Calu3 (cell line): ENCODE measurements around the gene PLEKHG5. TPM values are rescaled to one million over a fixed set of nuclear protein-coding genes. Genes with fewer than 3 reads are reported as not detected.

ENCODE experiments used
- BruUV-seq: library from RNA; stranded (reverse); fragments of 400-500 nt; replicated peaks from 2 replicates; lab custom pipeline; 2021; lab: Mats Ljungman, UMichigan
- CTCF ChIA-PET: fragments of 300-600 bp; sonication (Branson Sonifier 250); formaldehyde crosslinking; loops from one replicate; lab custom pipeline; 2022; ENCODE audit warnings: antibody characterized with exemption; lab: Charles Lee
- DNase-seq: peaks from one replicate; pipeline ENCODE4 v3.0.0; 2022
- H3K27ac Mint-ChIP-seq: one replicate; pipeline ENCODE4 v1.8.0; 2022; ENCODE audit warnings: mixed read lengths; ENCODE audit not compliant: unreplicated experiment
- H3K27me3 Mint-ChIP-seq: one replicate; pipeline ENCODE4 v1.8.0; 2022; ENCODE audit warnings: mixed read lengths; ENCODE audit not compliant: unreplicated experiment
- H3K36me3 Mint-ChIP-seq: one replicate; pipeline ENCODE4 v1.8.0; 2022; ENCODE audit warnings: mild to moderate bottlenecking, moderate library complexity, mixed read lengths; ENCODE audit not compliant: insufficient read depth, unreplicated experiment
- H3K4me1 Mint-ChIP-seq: one replicate; pipeline ENCODE4 v1.8.0; 2022; ENCODE audit warnings: mild to moderate bottlenecking, low read depth, mixed read lengths; ENCODE audit not compliant: unreplicated experiment
- H3K4me3 Mint-ChIP-seq: one replicate; pipeline ENCODE4 v1.8.0; 2022; ENCODE audit warnings: mild to moderate bottlenecking, low read depth, moderate library complexity, mixed read lengths; ENCODE audit not compliant: unreplicated experiment
- H3K9me3 Mint-ChIP-seq: one replicate; pipeline ENCODE4 v1.8.0; 2022; ENCODE audit warnings: low read depth, mixed read lengths; ENCODE audit not compliant: unreplicated experiment
- CTCF ChIP-seq: fragments of 200-600 bp; IDR thresholded peaks from one replicate; pipeline ENCODE4 v1.8.0; 2022; ENCODE audit warnings: antibody characterized with exemption; ENCODE audit not compliant: unreplicated experiment
- intact Hi-C: fragments of 100-400 bp; cut with micrococcal nuclease; formaldehyde crosslinking; loops from one replicate; pipeline ENCODE4 v1.10.0; 2022; ENCODE audit not compliant: unreplicated experiment
- total RNA-seq: library from RNA; stranded (reverse); gene quantifications from 2 replicates; pipeline ENCODE4 v1.2.3, GENCODE V29; 2022

Gene PLEKHG5
- total RNA-seq, 1 experiment from 2014 or later = 5.1 TPM

- no TSS peak for BruUV-seq
- Mint-ChIP-seq H3K9me3 (no peaks in the 10 kb centered on the region), H3K27me3 (peaks cover 42% of the 10 kb centered on the region), H3K4me1 (no peaks in the 10 kb centered on the region), H3K4me3 (no peak overlapping the region), H3K36me3 (peaks cover 9% of the 10 kb centered on the region), H3K27ac (no peak overlapping the region)
- no peak for TF ChIP-seq CTCF
- intact Hi-C loops = no loop called here
- CTCF ChIA-PET = no interaction called here
- no peak for DNase-seq
These were observed 9.6 kb downstream of the PLEKHG5 start for GRCh38 chr1:6481820-6482219.

- Mint-ChIP-seq H3K27ac (no peak overlapping the region), H3K9me3 (no peaks in the 10 kb centered on the region), H3K27me3 (peaks cover 9% of the 10 kb centered on the region), H3K4me1 (peaks cover 10% of the 10 kb centered on the region), H3K36me3 (peaks cover 14% of the 10 kb centered on the region), H3K4me3 (no peak overlapping the region)
- BruUV-seq = no TSS peak
- intact Hi-C loops = no loop called here
- no peak for TF ChIP-seq CTCF
- DNase-seq = no peak
- CTCF ChIA-PET = interaction anchor here (0.7 to 1.2 kb wide), 2 partner anchors 9 to 13 kb away, joined by 3 to 6 read pairs; no protein-coding TSS in a partner anchor
These were observed 14.2 kb downstream of the PLEKHG5 start for GRCh38 chr1:6477039-6477820.

- no peak for DNase-seq
- no TSS peak for BruUV-seq
- Mint-ChIP-seq H3K27ac (no peak overlapping the region), H3K4me1 (peaks cover 10% of the 10 kb centered on the region), H3K27me3 (peaks cover 1% of the 10 kb centered on the region), H3K9me3 (no peaks in the 10 kb centered on the region), H3K36me3 (peaks cover 18% of the 10 kb centered on the region), H3K4me3 (no peak overlapping the region)
- intact Hi-C loops = no loop called here
- TF ChIP-seq CTCF = no peak
- CTCF ChIA-PET = interaction anchor here (1.2 kb wide), 1 partner anchor 9 kb away, joined by 6 read pairs; no protein-coding TSS in a partner anchor
These were observed 15.0 kb downstream of the PLEKHG5 start for GRCh38 chr1:6476483-6476882.

GRCh38 chr1:6475381-6476133 lies 15.9 kb downstream of the PLEKHG5 start:
- Mint-ChIP-seq H3K36me3 (peaks cover 23% of the 10 kb centered on the region), H3K27ac (no peak overlapping the region), H3K27me3 (no peaks in the 10 kb centered on the region), H3K9me3 (no peaks in the 10 kb centered on the region), H3K4me1 (peaks cover 10% of the 10 kb centered on the region), H3K4me3 (no peak overlapping the region)
- CTCF ChIA-PET = no interaction called here
- peak; percentile 75 for TF ChIP-seq CTCF
- intact Hi-C loops = no loop called here
- BruUV-seq = no TSS peak
- DNase-seq = peak; percentile 67
